Astrocyte (in vitro differentiated cells and primary cell): ENCODE measurements around the gene SRSF1. TPM values are rescaled to one million over a fixed set of nuclear protein-coding genes. Genes with fewer than 3 reads are reported as not detected.

ENCODE experiments used
- DNase-seq: peaks from one replicate; pipeline ENCODE4 v3.0.0-alpha.2; 2010; ENCODE audit warnings: low read depth
- FAIRE-seq: peaks from 2 replicates; lab custom pipeline; 2011; peaks lifted over from hg19 to GRCh38; lab: Jason Lieb, UNC
- H2AFZ ChIP-seq: 2 replicates; pipeline ENCODE4 v1.6.0; 2012; ENCODE audit warnings: low read depth, low read length, inconsistent platforms
- H3K27ac ChIP-seq: 2 replicates; pipeline ENCODE4 v1.5.1; 2011; ENCODE audit warnings: low read depth, low read length, inconsistent platforms
- H3K27me3 ChIP-seq: 2 replicates; pipeline ENCODE4 v1.6.0; 2011; ENCODE audit warnings: low read length, inconsistent platforms; ENCODE audit not compliant: insufficient read depth
- H3K36me3 ChIP-seq: 2 replicates; pipeline ENCODE4 v1.5.1; 2011; ENCODE audit warnings: low read length, inconsistent platforms; ENCODE audit not compliant: insufficient read depth
- H3K4me1 ChIP-seq: 2 replicates; pipeline ENCODE4 v1.5.1; 2011; ENCODE audit warnings: low read length, inconsistent platforms; ENCODE audit not compliant: insufficient read depth
- H3K4me2 ChIP-seq: 2 replicates; pipeline ENCODE4 v1.6.0; 2012; ENCODE audit warnings: low read length, inconsistent platforms
- H3K4me3 ChIP-seq: 2 replicates; pipeline ENCODE4 v1.5.1; 2011; ENCODE audit warnings: low read depth, mild to moderate bottlenecking, low read length, inconsistent platforms; ENCODE audit not compliant: insufficient read depth
- H3K79me2 ChIP-seq: 2 replicates; pipeline ENCODE4 v1.6.0; 2012; ENCODE audit warnings: mild to moderate bottlenecking, low read length, inconsistent platforms; ENCODE audit not compliant: insufficient read depth
- H3K9ac ChIP-seq: 2 replicates; pipeline ENCODE4 v1.6.0; 2012; ENCODE audit warnings: mild to moderate bottlenecking, low read length, inconsistent platforms
- H3K9me3 ChIP-seq: 2 replicates; pipeline ENCODE4 v1.5.1; 2012; ENCODE audit warnings: low read depth, mild to moderate bottlenecking, low read length, inconsistent platforms; ENCODE audit not compliant: insufficient read depth
- H4K20me1 ChIP-seq: 2 replicates; pipeline ENCODE4 v1.6.0; 2012; ENCODE audit warnings: low read length, inconsistent platforms; ENCODE audit not compliant: insufficient read depth
- H3K27ac Mint-ChIP-seq: one replicate; pipeline ENCODE4 v1.8.0; 2021; ENCODE audit warnings: mild to moderate bottlenecking, mixed read lengths; ENCODE audit not compliant: unreplicated experiment
- H3K27me3 Mint-ChIP-seq: one replicate; pipeline ENCODE4 v1.8.0; 2021; ENCODE audit warnings: low read depth, mixed read lengths; ENCODE audit not compliant: unreplicated experiment
- H3K36me3 Mint-ChIP-seq: one replicate; pipeline ENCODE4 v1.8.0; 2021; ENCODE audit warnings: low read depth, mixed read lengths; ENCODE audit not compliant: unreplicated experiment
- H3K4me1 Mint-ChIP-seq: one replicate; pipeline ENCODE4 v1.8.0; 2021; ENCODE audit warnings: low read depth, mixed read lengths; ENCODE audit not compliant: unreplicated experiment
- H3K4me3 Mint-ChIP-seq: one replicate; pipeline ENCODE4 v1.8.0; 2021; ENCODE audit warnings: mild to moderate bottlenecking, moderate library complexity, mixed read lengths; ENCODE audit not compliant: unreplicated experiment
- H3K9me3 Mint-ChIP-seq: one replicate; pipeline ENCODE4 v1.8.0; 2021; ENCODE audit warnings: mild to moderate bottlenecking, mixed read lengths; ENCODE audit not compliant: unreplicated experiment
- CTCF ChIP-seq: IDR thresholded peaks from 2 replicates; pipeline ENCODE4 v1.5.1; 2011; ENCODE audit warnings: low read depth, mild to moderate bottlenecking, inconsistent platforms, low read length, moderate library complexity; ENCODE audit not compliant: insufficient read depth
- EZH2 ChIP-seq: IDR thresholded peaks from 2 replicates; pipeline ENCODE4 v1.6.1; 2012; ENCODE audit warnings: mild to moderate bottlenecking, low read length, inconsistent platforms; ENCODE audit not compliant: insufficient read depth
- total RNA-seq: library from RNA; stranded (reverse); gene quantifications from 2 replicates; pipeline ENCODE4 v1.2.1, GENCODE V29; 2021

SRSF1 gene
- total RNA-seq, 1 donor from 2014 or later: 196 TPM

DNA sequence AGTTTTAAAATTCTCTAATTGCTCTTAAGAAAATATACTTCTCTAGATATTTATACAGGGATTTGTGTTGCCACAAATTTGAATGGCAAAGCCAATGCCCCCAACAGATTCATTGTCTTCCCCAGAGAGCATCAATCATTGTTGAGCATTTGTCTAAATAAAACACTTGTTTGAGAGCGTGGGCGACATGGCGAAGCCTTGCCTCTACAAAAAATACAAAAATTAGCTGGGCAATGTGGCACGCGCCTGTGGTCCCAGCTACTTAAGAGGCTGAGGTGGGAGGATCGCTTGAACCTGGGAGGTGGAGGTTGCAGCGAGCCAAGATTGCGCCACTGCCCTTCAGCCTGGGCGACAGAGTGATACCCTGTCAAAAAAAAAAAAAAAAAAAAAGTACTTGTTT, 13.4 kb upstream of the SRSF1 start:
- no peak overlapping the region for H3K4me3 ChIP-seq
- no peaks in the 10 kb centered on the region for H3K9me3 ChIP-seq
- DNase-seq: no peak
- TF ChIP-seq EZH2 (no peak), CTCF (no peak)
- no peaks in the 10 kb centered on the region for H3K27me3 Mint-ChIP-seq
- no peak for FAIRE-seq
- H3K27ac ChIP-seq: no peak overlapping the region
- H3K9ac ChIP-seq: no peak overlapping the region
- H3K4me2 ChIP-seq: no peak overlapping the region
- H3K4me1 ChIP-seq: no peaks in the 10 kb centered on the region
- no peak overlapping the region for H3K4me3 Mint-ChIP-seq
- peaks cover 5% of the 10 kb centered on the region for H3K27me3 ChIP-seq
- no peaks in the 10 kb centered on the region for H3K36me3 ChIP-seq
- no peaks in the 10 kb centered on the region for H3K36me3 Mint-ChIP-seq
- H3K79me2 ChIP-seq: no peaks in the 10 kb centered on the region
- H3K9me3 Mint-ChIP-seq: no peaks in the 10 kb centered on the region
- H3K4me1 Mint-ChIP-seq: no peaks in the 10 kb centered on the region
- no peaks in the 10 kb centered on the region for H4K20me1 ChIP-seq
- H3K27ac Mint-ChIP-seq: no peak overlapping the region
- H2AFZ ChIP-seq: no peak overlapping the region

GRCh38 chr17:58019521-58019920, 12.5 kb upstream of the SRSF1 start:
- no peak overlapping the region for H2AFZ ChIP-seq

More at GRCh38 chr17:58019521-58019920, 12.5 kb upstream of the SRSF1 start:
- Histone ChIP-seq H3K9ac (no peak overlapping the region), H3K79me2 (no peaks in the 10 kb centered on the region), H3K4me2 (no peak overlapping the region), H4K20me1 (no peaks in the 10 kb centered on the region), H3K36me3 (no peaks in the 10 kb centered on the region), H3K9me3 (no peaks in the 10 kb centered on the region), H3K4me1 (no peaks in the 10 kb centered on the region), H3K4me3 (no peak overlapping the region), H3K27ac (no peak overlapping the region), H3K27me3 (peaks cover 5% of the 10 kb centered on the region)
- DNase-seq: no peak
- Mint-ChIP-seq H3K36me3 (no peaks in the 10 kb centered on the region), H3K9me3 (no peaks in the 10 kb centered on the region), H3K27me3 (no peaks in the 10 kb centered on the region), H3K4me3 (no peak overlapping the region), H3K4me1 (no peaks in the 10 kb centered on the region), H3K27ac (no peak overlapping the region)
- no peak for TF ChIP-seq CTCF
- no peak for TF ChIP-seq EZH2
- FAIRE-seq: no peak
